ENCODE data around the gene RPL36A.

Gene RPL36A

DNA sequence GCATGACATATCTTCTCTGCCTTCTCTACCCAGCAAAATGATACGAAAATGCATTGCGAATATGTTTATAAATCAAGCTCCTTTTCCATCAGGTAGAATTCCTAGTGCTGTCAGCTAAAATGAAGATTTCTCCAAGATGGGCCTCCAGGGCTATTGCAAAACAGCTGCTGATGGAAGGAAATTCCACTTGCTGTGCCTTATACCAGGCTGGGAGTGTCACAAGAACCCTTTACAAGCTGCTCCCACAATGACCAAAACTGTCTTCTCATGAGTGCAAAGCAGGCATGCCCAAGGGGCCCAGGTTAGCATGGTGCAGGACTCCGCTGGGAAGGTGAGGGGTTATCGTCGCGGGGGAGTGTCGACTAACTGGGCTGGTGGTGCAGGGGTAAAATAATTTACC, 25.9 kb downstream of the RPL36A start:
- no peak overlapping the region for H3K4me3 ChIP-seq (ENCODE audit: low read length)
- TF ChIP-seq, protein P1, sequence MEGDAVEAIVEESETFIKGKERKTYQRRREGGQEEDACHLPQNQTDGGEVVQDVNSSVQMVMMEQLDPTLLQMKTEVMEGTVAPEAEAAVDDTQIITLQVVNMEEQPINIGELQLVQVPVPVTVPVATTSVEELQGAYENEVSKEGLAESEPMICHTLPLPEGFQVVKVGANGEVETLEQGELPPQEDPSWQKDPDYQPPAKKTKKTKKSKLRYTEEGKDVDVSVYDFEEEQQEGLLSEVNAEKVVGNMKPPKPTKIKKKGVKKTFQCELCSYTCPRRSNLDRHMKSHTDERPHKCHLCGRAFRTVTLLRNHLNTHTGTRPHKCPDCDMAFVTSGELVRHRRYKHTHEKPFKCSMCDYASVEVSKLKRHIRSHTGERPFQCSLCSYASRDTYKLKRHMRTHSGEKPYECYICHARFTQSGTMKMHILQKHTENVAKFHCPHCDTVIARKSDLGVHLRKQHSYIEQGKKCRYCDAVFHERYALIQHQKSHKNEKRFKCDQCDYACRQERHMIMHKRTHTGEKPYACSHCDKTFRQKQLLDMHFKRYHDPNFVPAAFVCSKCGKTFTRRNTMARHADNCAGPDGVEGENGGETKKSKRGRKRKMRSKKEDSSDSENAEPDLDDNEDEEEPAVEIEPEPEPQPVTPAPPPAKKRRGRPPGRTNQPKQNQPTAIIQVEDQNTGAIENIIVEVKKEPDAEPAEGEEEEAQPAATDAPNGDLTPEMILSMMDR (conservative IDR thresholded peaks at IDR 0.05; ENCODE audit: low read length), result no peak
- no peak for DNase-seq (ENCODE audit: low read depth)

DNA sequence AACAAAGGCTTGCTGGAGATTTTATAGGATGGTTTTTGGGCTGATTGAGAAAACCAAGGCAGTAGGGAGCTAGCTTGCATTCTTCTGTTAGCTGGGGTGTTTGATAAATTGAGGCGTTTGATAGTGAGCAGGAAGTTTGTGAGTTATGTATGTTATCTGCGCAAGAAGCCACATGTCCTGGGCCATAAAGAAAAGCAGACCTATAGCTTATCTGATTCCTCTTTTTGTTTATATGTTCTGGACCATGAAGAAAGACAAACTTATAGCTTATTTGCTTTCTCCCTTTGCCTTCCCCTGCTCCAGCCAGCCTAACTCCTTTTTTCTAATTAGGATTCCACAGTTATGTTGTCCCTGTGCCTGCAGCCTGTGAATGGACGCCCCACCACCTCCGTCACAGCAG, 26.4 kb downstream of the RPL36A start:
- TF ChIP-seq, protein P1 (conservative IDR thresholded peaks at IDR 0.05; ENCODE audit: low read length), result no peak
- no peak overlapping the region for H3K4me3 ChIP-seq (ENCODE audit: low read length)
- no peak for DNase-seq (ENCODE audit: low read depth)

DNA sequence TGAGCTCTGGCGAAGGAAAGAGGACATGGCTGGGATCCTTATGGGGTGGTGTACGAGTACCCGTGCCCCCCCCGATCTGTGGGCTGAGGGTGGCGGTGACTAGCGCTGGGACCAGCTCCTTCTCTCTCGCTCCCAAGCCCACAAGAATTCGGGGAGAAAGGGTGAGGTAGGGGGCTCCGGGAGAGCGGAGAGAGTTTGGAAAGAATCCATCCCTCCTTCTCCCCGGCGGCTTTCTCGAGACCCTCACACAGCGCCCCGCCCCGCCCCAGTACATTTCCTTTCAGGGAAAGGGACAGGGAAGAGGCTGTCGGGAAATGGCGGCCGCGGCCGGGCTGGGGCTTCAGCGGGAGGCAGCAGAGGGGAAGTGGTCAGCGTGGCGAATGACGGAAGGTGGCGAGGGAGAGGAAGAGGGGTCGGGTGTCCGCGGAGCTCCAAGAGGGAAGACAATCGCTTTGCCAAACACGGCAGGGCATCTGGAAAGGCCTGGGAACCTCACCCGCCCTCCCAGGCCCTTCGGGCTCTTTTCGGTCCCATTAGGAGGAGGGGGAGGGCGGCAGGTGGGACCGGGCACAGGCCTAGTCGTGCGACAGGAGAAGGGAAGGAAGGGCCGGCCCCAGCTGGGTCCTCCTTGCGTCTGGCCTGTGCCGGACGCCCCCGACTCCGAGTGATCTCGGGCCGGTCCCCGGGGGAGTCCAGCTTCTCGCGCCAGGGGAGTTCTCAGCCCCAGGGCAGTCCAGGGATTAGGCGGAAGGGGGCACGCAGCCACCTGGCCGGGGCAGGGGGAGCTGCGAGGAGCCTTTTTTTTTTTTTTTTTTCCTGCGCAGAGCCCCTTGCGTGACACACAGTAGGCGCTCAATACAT, 27.4 kb downstream of the RPL36A start:
- TF ChIP-seq, protein P1 (conservative IDR thresholded peaks at IDR 0.05; ENCODE audit: low read length), result no peak
- H3K4me3 ChIP-seq (ENCODE audit: low read length), result peak overlapping the region; percentile 59
- DNase-seq (ENCODE audit: low read depth), result peak; percentile 49

DNA sequence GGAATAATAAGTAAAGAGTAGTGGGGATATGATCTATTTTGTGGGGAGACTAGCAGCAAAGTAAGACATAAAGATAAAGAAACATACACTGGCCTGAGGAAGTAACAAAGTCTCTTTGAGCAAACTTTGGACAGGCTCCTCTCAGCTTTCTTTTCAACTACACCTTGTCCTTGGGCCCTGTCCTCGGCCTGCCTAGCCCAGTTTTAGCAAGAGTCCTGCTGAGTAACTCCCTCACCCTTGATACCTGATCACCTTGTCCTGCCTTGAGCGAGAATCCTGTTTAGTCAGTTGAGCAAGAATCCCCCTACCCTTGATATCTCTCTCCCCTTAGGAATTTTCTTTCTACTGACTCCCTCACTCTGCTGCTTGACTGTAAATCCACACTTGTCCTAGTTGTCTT, 28.7 kb downstream of the RPL36A start:
- no peak overlapping the region for H3K4me3 ChIP-seq (ENCODE audit: low read length)
- TF ChIP-seq, protein P1 (conservative IDR thresholded peaks at IDR 0.05; ENCODE audit: low read length), result no peak
- no peak for DNase-seq (ENCODE audit: low read depth)

DNA sequence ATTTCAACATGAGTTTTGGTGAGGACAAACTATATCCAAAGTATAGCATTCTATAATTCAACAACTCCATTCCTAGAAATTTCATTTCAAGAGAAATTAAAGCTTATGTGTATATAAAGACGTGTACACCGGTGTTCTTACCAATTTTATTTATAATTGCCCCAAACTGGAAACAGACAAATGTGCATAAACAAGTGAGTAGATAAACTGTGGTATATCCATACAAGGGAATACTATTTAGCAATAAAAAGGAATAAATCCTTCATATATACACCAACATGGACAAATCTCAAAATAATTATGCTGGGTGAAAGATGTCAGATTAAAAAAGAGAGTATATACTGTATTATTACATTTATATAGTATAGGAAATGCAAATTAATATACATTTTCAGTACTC, 37.1 kb downstream of the RPL36A start:
- H3K4me3 ChIP-seq (ENCODE audit: low read length), result no peak overlapping the region
- DNase-seq (ENCODE audit: low read depth), result no peak
- TF ChIP-seq, protein P1 (conservative IDR thresholded peaks at IDR 0.05; ENCODE audit: low read length), result no peak

DNA sequence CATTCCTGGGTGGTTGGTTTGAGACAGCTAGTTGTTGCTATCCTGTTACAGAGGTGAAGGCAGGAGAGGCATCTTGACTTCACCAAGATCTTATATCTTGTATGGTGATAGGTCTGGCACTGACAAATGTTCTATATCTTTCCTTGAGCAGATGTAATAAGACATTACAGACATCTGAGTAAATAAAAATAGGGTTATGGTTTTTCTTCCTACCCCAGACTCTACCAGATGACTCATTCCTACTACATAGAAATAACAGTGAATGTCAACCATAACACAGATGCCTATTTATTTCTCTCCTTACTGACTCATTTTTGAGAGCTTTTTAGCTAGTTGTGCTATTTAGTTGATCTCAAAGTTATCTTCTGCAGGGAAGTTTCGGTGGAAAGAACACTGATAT, 39.1 kb downstream of the RPL36A start:
- DNase-seq (ENCODE audit: low read depth), result peak; percentile 34
- no peak overlapping the region for H3K4me3 ChIP-seq (ENCODE audit: low read length)
- TF ChIP-seq, protein P1 (conservative IDR thresholded peaks at IDR 0.05; ENCODE audit: low read length), result no peak

DNA sequence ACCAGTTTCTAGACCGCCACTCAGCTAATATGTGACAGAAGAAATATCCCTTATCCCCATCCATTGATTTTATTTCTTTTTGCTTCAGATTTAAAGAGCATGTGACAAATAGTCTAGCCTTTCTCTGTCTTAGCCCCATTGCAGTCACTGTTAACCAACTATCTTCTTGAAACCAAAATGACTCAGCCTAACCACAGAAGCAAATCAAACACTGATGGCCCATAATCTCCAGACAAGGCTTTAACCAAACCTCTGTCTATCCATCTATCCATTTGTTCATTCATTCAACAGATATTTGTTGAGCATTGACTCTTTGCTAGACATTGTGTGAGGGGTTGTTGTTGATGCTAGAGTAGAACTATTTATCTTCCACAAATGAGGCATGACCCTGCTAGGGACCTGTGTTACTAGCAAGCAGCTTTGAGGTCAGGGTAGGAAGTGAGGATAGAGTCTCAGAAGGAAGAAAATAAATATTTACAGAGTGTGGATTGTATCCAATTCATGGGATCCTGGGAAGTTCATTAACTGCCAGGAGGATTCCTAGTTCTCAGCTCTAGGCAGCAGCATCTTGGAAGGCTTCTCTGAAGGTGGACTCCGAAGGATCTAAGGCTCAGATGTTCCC, 39.8 kb downstream of the RPL36A start:
- H3K4me3 ChIP-seq (ENCODE audit: low read length), result no peak overlapping the region
- peak; percentile 53 for DNase-seq (ENCODE audit: low read depth)
- TF ChIP-seq, protein P1 (conservative IDR thresholded peaks at IDR 0.05; ENCODE audit: low read length), result no peak
